ENCODE data around the gene FSIP1.

The FSIP1 gene

GRCh38 chr15:39667382-39668127 lies 115.1 kb downstream of the FSIP1 start:
- Histone ChIP-seq H3K9me3 (ENCODE audit: control insufficient read depth, insufficient read depth, low read length) (no peaks in the 10 kb centered on the region), H3K4me3 (ENCODE audit: low read depth, low read length) (no peak overlapping the region), H3K27me3 (ENCODE audit: control insufficient read depth, insufficient read depth, low read length) (no peaks in the 10 kb centered on the region), H3K27ac (ENCODE audit: low read depth, low read length) (peak overlapping the region; percentile 49), H3K4me1 (ENCODE audit: control insufficient read depth, insufficient read depth, low read length) (peaks cover 46% of the 10 kb centered on the region), H3K9ac (ENCODE audit: low read depth, low read length) (no peak overlapping the region), H3K36me3 (ENCODE audit: control insufficient read depth, insufficient read depth, low read length) (no peaks in the 10 kb centered on the region)

GRCh38 chr15:39666677-39667076 lies 116.0 kb downstream of the FSIP1 start:
- peak overlapping the region; percentile 49 for H3K27ac ChIP-seq (ENCODE audit: low read depth, low read length)
- no peaks in the 10 kb centered on the region for H3K36me3 ChIP-seq (ENCODE audit: control insufficient read depth, insufficient read depth, low read length)
- H3K9ac ChIP-seq (ENCODE audit: low read depth, low read length): no peak overlapping the region
- H3K27me3 ChIP-seq (ENCODE audit: control insufficient read depth, insufficient read depth, low read length): no peaks in the 10 kb centered on the region
- peaks cover 46% of the 10 kb centered on the region for H3K4me1 ChIP-seq (ENCODE audit: control insufficient read depth, insufficient read depth, low read length)
- no peaks in the 10 kb centered on the region for H3K9me3 ChIP-seq (ENCODE audit: control insufficient read depth, insufficient read depth, low read length)
- H3K4me3 ChIP-seq (ENCODE audit: low read depth, low read length): peak overlapping the region; percentile 7; the same call in 1 of the 2 replicates

GRCh38 chr15:39665629-39666250 lies 116.9 kb downstream of the FSIP1 start:
- Histone ChIP-seq H3K4me1 (ENCODE audit: control insufficient read depth, insufficient read depth, low read length) (peaks cover 46% of the 10 kb centered on the region), H3K27me3 (ENCODE audit: control insufficient read depth, insufficient read depth, low read length) (no peaks in the 10 kb centered on the region), H3K36me3 (ENCODE audit: control insufficient read depth, insufficient read depth, low read length) (no peaks in the 10 kb centered on the region), H3K9ac (ENCODE audit: low read depth, low read length) (no peak overlapping the region), H3K4me3 (ENCODE audit: low read depth, low read length) (no peak overlapping the region), H3K9me3 (ENCODE audit: control insufficient read depth, insufficient read depth, low read length) (no peaks in the 10 kb centered on the region), H3K27ac (ENCODE audit: low read depth, low read length) (peak overlapping the region; percentile 26)

- Histone ChIP-seq H3K36me3 (ENCODE audit: control insufficient read depth, insufficient read depth, low read length) (no peaks in the 10 kb centered on the region), H3K27ac (ENCODE audit: low read depth, low read length) (no peak overlapping the region), H3K4me1 (ENCODE audit: control insufficient read depth, insufficient read depth, low read length) (peaks cover 46% of the 10 kb centered on the region), H3K9ac (ENCODE audit: low read depth, low read length) (no peak overlapping the region), H3K27me3 (ENCODE audit: control insufficient read depth, insufficient read depth, low read length) (no peaks in the 10 kb centered on the region), H3K4me3 (ENCODE audit: low read depth, low read length) (no peak overlapping the region), H3K9me3 (ENCODE audit: control insufficient read depth, insufficient read depth, low read length) (0 out of 2 replicates have a peak, but pooled peaks cover under 1% of the 10 kb centered on the region)
These were observed 118.9 kb downstream of the FSIP1 start for GRCh38 chr15:39663704-39664250.

GRCh38 chr15:39661776-39662175 lies 120.9 kb downstream of the FSIP1 start:
- no peak overlapping the region for H3K27ac ChIP-seq (ENCODE audit: low read depth, low read length)
- no peaks in the 10 kb centered on the region for H3K27me3 ChIP-seq (ENCODE audit: control insufficient read depth, insufficient read depth, low read length)
- H3K4me1 ChIP-seq (ENCODE audit: control insufficient read depth, insufficient read depth, low read length): peaks cover 34% of the 10 kb centered on the region
- 0 out of 2 replicates have a peak, but pooled peaks cover 3% of the 10 kb centered on the region for H3K9me3 ChIP-seq (ENCODE audit: control insufficient read depth, insufficient read depth, low read length)
- no peak overlapping the region for H3K9ac ChIP-seq (ENCODE audit: low read depth, low read length)
- H3K4me3 ChIP-seq (ENCODE audit: low read depth, low read length): no peak overlapping the region
- H3K36me3 ChIP-seq (ENCODE audit: control insufficient read depth, insufficient read depth, low read length): no peaks in the 10 kb centered on the region

GRCh38 chr15:39658740-39659139 lies 123.9 kb downstream of the FSIP1 start:
- Histone ChIP-seq H3K4me3 (ENCODE audit: low read depth, low read length) (no peak overlapping the region), H3K36me3 (ENCODE audit: control insufficient read depth, insufficient read depth, low read length) (no peaks in the 10 kb centered on the region), H3K4me1 (ENCODE audit: control insufficient read depth, insufficient read depth, low read length) (peaks cover 5% of the 10 kb centered on the region; the same call in 1 of the 2 replicates), H3K27me3 (ENCODE audit: control insufficient read depth, insufficient read depth, low read length) (no peaks in the 10 kb centered on the region), H3K9ac (ENCODE audit: low read depth, low read length) (no peak overlapping the region), H3K9me3 (ENCODE audit: control insufficient read depth, insufficient read depth, low read length) (0 out of 2 replicates have a peak, but pooled peaks cover 3% of the 10 kb centered on the region), H3K27ac (ENCODE audit: low read depth, low read length) (no peak overlapping the region)

GRCh38 chr15:39657668-39658067 lies 125.0 kb downstream of the FSIP1 start:
- Histone ChIP-seq H3K27me3 (ENCODE audit: control insufficient read depth, insufficient read depth, low read length) (no peaks in the 10 kb centered on the region), H3K9me3 (ENCODE audit: control insufficient read depth, insufficient read depth, low read length) (0 out of 2 replicates have a peak, but pooled peaks cover 3% of the 10 kb centered on the region), H3K4me1 (ENCODE audit: control insufficient read depth, insufficient read depth, low read length) (no peaks in the 10 kb centered on the region), H3K9ac (ENCODE audit: low read depth, low read length) (no peak overlapping the region), H3K4me3 (ENCODE audit: low read depth, low read length) (no peak overlapping the region), H3K27ac (ENCODE audit: low read depth, low read length) (no peak overlapping the region), H3K36me3 (ENCODE audit: control insufficient read depth, insufficient read depth, low read length) (no peaks in the 10 kb centered on the region)

- no peaks in the 10 kb centered on the region for H3K27me3 ChIP-seq (ENCODE audit: control insufficient read depth, insufficient read depth, low read length)
- H3K27ac ChIP-seq (ENCODE audit: low read depth, low read length): no peak overlapping the region
- H3K9ac ChIP-seq (ENCODE audit: low read depth, low read length): no peak overlapping the region
- H3K9me3 ChIP-seq (ENCODE audit: control insufficient read depth, insufficient read depth, low read length): 0 out of 2 replicates have a peak, but pooled peaks cover 3% of the 10 kb centered on the region
- H3K4me1 ChIP-seq (ENCODE audit: control insufficient read depth, insufficient read depth, low read length): no peaks in the 10 kb centered on the region
- no peaks in the 10 kb centered on the region for H3K36me3 ChIP-seq (ENCODE audit: control insufficient read depth, insufficient read depth, low read length)
- H3K4me3 ChIP-seq (ENCODE audit: low read depth, low read length): no peak overlapping the region
These were observed 125.5 kb downstream of the FSIP1 start for GRCh38 chr15:39657181-39657580.

GRCh38 chr15:39654304-39654703 lies 128.3 kb downstream of the FSIP1 start:
- no peaks in the 10 kb centered on the region for H3K4me1 ChIP-seq (ENCODE audit: control insufficient read depth, insufficient read depth, low read length)
- no peak overlapping the region for H3K9ac ChIP-seq (ENCODE audit: low read depth, low read length)
- 0 out of 2 replicates have a peak, but pooled peaks cover 3% of the 10 kb centered on the region for H3K9me3 ChIP-seq (ENCODE audit: control insufficient read depth, insufficient read depth, low read length)
- H3K27me3 ChIP-seq (ENCODE audit: control insufficient read depth, insufficient read depth, low read length): no peaks in the 10 kb centered on the region
- no peak overlapping the region for H3K4me3 ChIP-seq (ENCODE audit: low read depth, low read length)
- no peaks in the 10 kb centered on the region for H3K36me3 ChIP-seq (ENCODE audit: control insufficient read depth, insufficient read depth, low read length)
- no peak overlapping the region for H3K27ac ChIP-seq (ENCODE audit: low read depth, low read length)

- Histone ChIP-seq H3K36me3 (ENCODE audit: control insufficient read depth, insufficient read depth, low read length) (no peaks in the 10 kb centered on the region), H3K4me3 (ENCODE audit: low read depth, low read length) (no peak overlapping the region), H3K27ac (ENCODE audit: low read depth, low read length) (no peak overlapping the region), H3K27me3 (ENCODE audit: control insufficient read depth, insufficient read depth, low read length) (no peaks in the 10 kb centered on the region), H3K9me3 (ENCODE audit: control insufficient read depth, insufficient read depth, low read length) (no peaks in the 10 kb centered on the region), H3K4me1 (ENCODE audit: control insufficient read depth, insufficient read depth, low read length) (no peaks in the 10 kb centered on the region), H3K9ac (ENCODE audit: low read depth, low read length) (no peak overlapping the region)
These were observed 130.8 kb downstream of the FSIP1 start for GRCh38 chr15:39651881-39652280.

- no peak overlapping the region for H3K4me3 ChIP-seq (ENCODE audit: low read depth, low read length)
- no peaks in the 10 kb centered on the region for H3K9me3 ChIP-seq (ENCODE audit: control insufficient read depth, insufficient read depth, low read length)
- H3K9ac ChIP-seq (ENCODE audit: low read depth, low read length): no peak overlapping the region
- H3K4me1 ChIP-seq (ENCODE audit: control insufficient read depth, insufficient read depth, low read length): no peaks in the 10 kb centered on the region
- no peaks in the 10 kb centered on the region for H3K36me3 ChIP-seq (ENCODE audit: control insufficient read depth, insufficient read depth, low read length)
- H3K27me3 ChIP-seq (ENCODE audit: control insufficient read depth, insufficient read depth, low read length): no peaks in the 10 kb centered on the region
- no peak overlapping the region for H3K27ac ChIP-seq (ENCODE audit: low read depth, low read length)
These were observed 131.3 kb downstream of the FSIP1 start for GRCh38 chr15:39651295-39651694.
